GM20000 (cell line): ENCODE results near the gene DENND11.

ENCODE experiments used
- DNase-seq: peaks from one replicate; pipeline ENCODE4 v3.0.0; 2012; ENCODE audit warnings: low spot score
- TF ChIP-seq, protein P1 (sequence below): IDR thresholded peaks from 2 replicates; pipeline ENCODE4 v1.5.1; 2012; ENCODE audit warnings: mild to moderate bottlenecking, control low read depth; ENCODE audit errors: extremely low read depth, missing control alignments

The DENND11 gene

GRCh38 chr7:141706239-141707064 lies 4.5 kb upstream of the DENND11 start:
- DNase-seq, result no peak
- TF ChIP-seq, protein P1, sequence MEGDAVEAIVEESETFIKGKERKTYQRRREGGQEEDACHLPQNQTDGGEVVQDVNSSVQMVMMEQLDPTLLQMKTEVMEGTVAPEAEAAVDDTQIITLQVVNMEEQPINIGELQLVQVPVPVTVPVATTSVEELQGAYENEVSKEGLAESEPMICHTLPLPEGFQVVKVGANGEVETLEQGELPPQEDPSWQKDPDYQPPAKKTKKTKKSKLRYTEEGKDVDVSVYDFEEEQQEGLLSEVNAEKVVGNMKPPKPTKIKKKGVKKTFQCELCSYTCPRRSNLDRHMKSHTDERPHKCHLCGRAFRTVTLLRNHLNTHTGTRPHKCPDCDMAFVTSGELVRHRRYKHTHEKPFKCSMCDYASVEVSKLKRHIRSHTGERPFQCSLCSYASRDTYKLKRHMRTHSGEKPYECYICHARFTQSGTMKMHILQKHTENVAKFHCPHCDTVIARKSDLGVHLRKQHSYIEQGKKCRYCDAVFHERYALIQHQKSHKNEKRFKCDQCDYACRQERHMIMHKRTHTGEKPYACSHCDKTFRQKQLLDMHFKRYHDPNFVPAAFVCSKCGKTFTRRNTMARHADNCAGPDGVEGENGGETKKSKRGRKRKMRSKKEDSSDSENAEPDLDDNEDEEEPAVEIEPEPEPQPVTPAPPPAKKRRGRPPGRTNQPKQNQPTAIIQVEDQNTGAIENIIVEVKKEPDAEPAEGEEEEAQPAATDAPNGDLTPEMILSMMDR, result no peak

- DNase-seq, result no peak
- TF ChIP-seq, protein P1, result no peak
Observed at GRCh38 chr7:141704741-141705140, 2.8 kb upstream of the DENND11 start.

- DNase-seq, result no peak
- TF ChIP-seq, protein P1, result no peak
Observed at GRCh38 chr7:141704112-141704511, 2.1 kb upstream of the DENND11 start.

DNA sequence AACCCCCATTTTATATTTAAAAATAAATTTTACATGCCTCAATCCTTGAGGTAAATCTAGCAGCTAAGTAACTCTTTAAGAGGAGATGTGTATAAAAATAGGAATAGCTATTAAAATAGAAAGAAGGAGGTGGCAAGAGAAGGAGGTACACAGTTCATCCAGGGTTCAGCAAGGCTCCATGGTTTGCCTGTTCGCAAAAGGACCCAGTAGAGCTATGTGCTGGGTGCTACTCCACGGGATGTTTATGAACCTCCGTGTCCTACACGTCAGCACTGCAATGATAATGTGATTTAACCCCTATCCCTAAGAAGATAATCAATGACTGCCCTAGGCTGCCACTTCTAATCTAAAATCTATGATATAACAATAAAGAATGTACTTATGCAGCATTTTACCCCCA lies 926 bp upstream of the DENND11 start:
- TF ChIP-seq, protein P1, result no peak
- no peak for DNase-seq

GRCh38 chr7:141701489-141702046 lies 398 bp downstream of the DENND11 start:
- TF ChIP-seq, protein P1, result no peak
- DNase-seq, result peak; percentile 92

DNA sequence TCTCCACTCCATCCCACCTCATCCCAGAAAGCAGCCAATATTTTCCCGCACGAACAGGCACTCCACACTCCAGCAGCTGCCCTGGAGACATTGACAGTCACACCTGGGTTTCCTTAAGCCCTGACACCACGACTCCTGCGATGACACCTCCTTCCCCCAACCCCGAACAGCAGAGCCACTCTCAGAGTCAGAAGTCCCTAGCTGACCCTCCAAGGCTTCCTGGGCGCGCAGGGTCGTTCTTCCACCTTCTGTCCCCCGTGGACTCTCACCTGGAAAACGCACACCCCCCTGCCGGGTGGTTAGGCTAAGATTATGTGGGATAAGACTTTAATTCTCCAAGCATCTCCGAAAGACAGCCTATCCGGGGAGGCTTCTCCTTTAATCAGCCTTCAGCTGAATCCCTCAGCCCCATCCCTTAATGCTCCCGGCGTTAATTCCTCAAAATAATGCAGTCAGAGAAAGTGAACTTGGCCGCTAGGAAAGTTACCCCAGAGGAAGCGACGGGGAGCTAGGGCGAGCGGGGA lies 1.1 kb downstream of the DENND11 start:
- TF ChIP-seq, protein P1, result no peak
- peak; percentile 50 for DNase-seq

- no peak for DNase-seq
- TF ChIP-seq, protein P1, result no peak
Observed at GRCh38 chr7:141700296-141700847, 1.6 kb downstream of the DENND11 start.
